Measurements from ENCODE around the gene CHST11. TPM values are rescaled to one million over a fixed set of nuclear protein-coding genes. Genes with fewer than 3 reads are reported as not detected.
"Not testable (repeated sequence)": the region's sequence is repeated elsewhere in the genome, so short reads cannot be mapped to it uniquely, and the experiment has no call there.

CHST11 gene
- total and polyA plus RNA-seq, 10 of the 15 experiments (the other 5 are each of a cell fraction or from before 2014, with no cell fraction given), result 1.9 to 38.1 (median 17.2) TPM

DNA sequence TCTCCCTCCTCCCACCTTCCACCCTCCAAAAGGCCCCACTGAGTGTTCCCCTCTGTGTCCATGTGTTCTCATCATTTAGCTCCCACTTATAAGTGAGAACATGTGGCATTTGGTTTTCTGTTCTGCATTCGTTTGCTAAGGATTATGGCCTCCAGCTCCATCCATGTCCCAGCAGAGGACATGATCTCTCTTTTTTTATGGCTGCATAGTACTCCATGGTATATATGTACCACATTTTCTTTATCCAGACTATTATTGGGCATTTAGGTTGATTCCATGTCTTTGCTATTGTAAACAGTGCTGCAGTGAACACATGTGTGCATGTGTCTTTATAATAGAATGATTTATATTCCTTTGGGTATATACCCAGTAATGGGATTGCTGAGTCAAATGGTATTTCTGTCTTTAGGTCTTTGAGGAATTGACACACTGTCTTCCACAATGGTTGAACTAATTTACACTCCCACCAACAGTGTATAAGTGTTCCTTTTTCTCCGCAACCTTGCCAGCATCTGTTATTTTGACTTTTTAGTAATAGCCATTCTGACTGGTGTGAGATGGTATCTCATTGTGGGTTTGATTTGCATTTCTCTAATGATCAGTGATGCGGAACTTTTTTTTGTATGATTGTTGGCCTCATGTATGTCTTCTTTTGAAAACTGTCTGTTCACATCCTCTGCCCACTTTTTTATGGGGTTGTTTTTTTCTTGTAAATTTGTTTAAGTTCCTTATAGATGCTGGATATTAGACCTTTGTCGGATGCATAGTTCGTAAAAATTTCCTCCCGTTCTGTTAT lies 287.2 kb downstream of the CHST11 start:
- Histone ChIP-seq H3K4me2 (ENCODE audit: control insufficient read depth, insufficient read depth) (0 out of 2 replicates have a peak overlapping the region, but pooled peaks have one; percentile 38), H3K27ac (ENCODE audit: control insufficient read depth, insufficient read depth) (peak overlapping the region; percentile 9; the same call in 1 of the 2 replicates), H3K4me1 (ENCODE audit: control insufficient read depth, insufficient read depth, low read length) (peaks cover 45% of the 10 kb centered on the region), H3K79me2 (ENCODE audit: control insufficient read depth, insufficient read depth, low read length) (peaks cover 14% of the 10 kb centered on the region)
- BruUV-seq (replicated peaks); H3K36me3 ChIP-seq (ENCODE audit: control insufficient read depth in 2 of 2, insufficient read depth in 2 of 2, low read length in 1 of 2); H4K20me1 ChIP-seq (ENCODE audit: control insufficient read depth, insufficient read depth); CTCF ChIA-PET; DNase-seq (ENCODE audit: low read depth, low spot score); H3K27me3 ChIP-seq (replicated peaks in 1 of 2; ENCODE audit: control insufficient read depth in 2 of 2, insufficient read depth in 2 of 2, low read length in 1 of 2); FAIRE-seq; H3K9ac ChIP-seq (ENCODE audit: control insufficient read depth, insufficient read depth, low read length); in situ Hi-C loops (cut with MboI); H3K9me3 ChIP-seq (replicated peaks; ENCODE audit: control insufficient read depth, insufficient read depth, low read length); H2AFZ ChIP-seq (ENCODE audit: control insufficient read depth, low read depth, low read length); H3K4me3 ChIP-seq; POLR2A ChIA-PET: not testable (repeated sequence)
- SMC1A ChIA-PET (ENCODE audit: uncharacterized antibody, unreplicated experiment), result interaction anchor here (0.8 to 1.2 kb wide), 2 partner anchors 15 to 19 kb away, joined by 3 read pairs; no protein-coding TSS in a partner anchor
- peak; percentile 68; the same call in 1 of the 2 replicates for TF ChIP-seq PAX5 (IDR thresholded peaks at IDR 0.05; ENCODE audit: borderline replicate concordance, low read depth, low read length)
- TF ChIP-seq MTA2 (IDR thresholded peaks at IDR 0.05; ENCODE audit: low read depth), result peak; percentile 55; the same call in 1 of the 2 replicates
- peak; percentile 34 for TF ChIP-seq RUNX3 (IDR thresholded peaks at IDR 0.05; ENCODE audit: low read length)
- 0 out of 2 replicates have a peak, but pooled peaks have one; percentile 29 for TF ChIP-seq ATF7 (IDR thresholded peaks at IDR 0.05; ENCODE audit: low read depth)
- 0 out of 2 replicates have a peak, but pooled peaks have one; percentile 58 for TF ChIP-seq CBX5 (IDR thresholded peaks at IDR 0.05; ENCODE audit: low read depth)
- peak; percentile 64; the same call in 1 of the 3 replicates for TF ChIP-seq POU2F2 (IDR thresholded peaks at IDR 0.05; ENCODE audit: borderline replicate concordance, low read depth, low read length)
- TF ChIP-seq IKZF2 (IDR thresholded peaks at IDR 0.05), result peak; percentile 36 to 74; a peak in 3 of 4 replicates
- peak; percentile 39 for TF ChIP-seq KLF5 (IDR thresholded peaks at IDR 0.05; ENCODE audit: partially characterized antibody)
- TF ChIP-seq IKZF1 (conservative IDR thresholded peaks at IDR 0.05), result 0 out of 2 replicates have a peak, but pooled peaks have one; percentile 18
- peak; percentile 46; the same call in 1 of the 2 replicates for TF ChIP-seq NBN (IDR thresholded peaks at IDR 0.05)
- 0 out of 2 replicates have a peak, but pooled peaks have one; percentile 36 for TF ChIP-seq RELB (IDR thresholded peaks at IDR 0.05; ENCODE audit: low read depth)
- TF ChIP-seq PAX8 (IDR thresholded peaks at IDR 0.05), result peak; percentile 96
- 0 out of 2 replicates have a peak, but pooled peaks have one; percentile 24 for TF ChIP-seq MLLT1 (IDR thresholded peaks at IDR 0.05)
- RAD21 ChIA-PET (ENCODE audit: unreplicated experiment), result interaction anchor here (1.2 kb wide), 1 partner anchor 286 kb away, joined by 3 read pairs; no protein-coding TSS in a partner anchor
- WGBS (ENCODE audit: insufficient coverage, insufficient replicate concordance, low lambda C conversion rate, missing lambda C conversion rate), result 32% methylated on average over 6 of the region's 6 CpGs
- peak; percentile 26 for ATAC-seq
- intact Hi-C loops (cut with micrococcal nuclease; ENCODE audit: unreplicated experiment), result loop anchor here (5.0 kb wide), 1 partner anchor 308 kb away; no protein-coding TSS in a partner anchor
